HUES64 (cell line): ENCODE data around the gene ZNF26. TPM values are rescaled to one million over a fixed set of nuclear protein-coding genes. Genes with fewer than 3 reads are reported as not detected.
A peak's percentile ranks its signal among the peaks of the same experiment; 100 is the strongest.
"Not testable (repeated sequence)": the region's sequence is repeated elsewhere in the genome, so short reads cannot be mapped to it uniquely, and the experiment has no call there.

Source experiments
- H3K27ac ChIP-seq: 2 replicates; pipeline ENCODE4 v1.7.0; 2013; ENCODE audit warnings: low read depth, low read length, inconsistent platforms
- H3K27me3 ChIP-seq: 2 replicates; pipeline ENCODE4 v1.6.1; 2013; ENCODE audit warnings: mild to moderate bottlenecking, low read length; ENCODE audit not compliant: insufficient read depth
- H3K36me3 ChIP-seq: 2 replicates; pipeline ENCODE4 v1.6.1; 2013; ENCODE audit warnings: mild to moderate bottlenecking, low read length; ENCODE audit not compliant: insufficient read depth
- H3K4me1 ChIP-seq: 2 replicates; pipeline ENCODE4 v1.6.1; 2013; ENCODE audit warnings: mild to moderate bottlenecking, low read length, moderate library complexity; ENCODE audit not compliant: insufficient read depth
- H3K4me3 ChIP-seq: 2 replicates; pipeline ENCODE4 v1.5.1; 2013; ENCODE audit warnings: mild to moderate bottlenecking, low read length, moderate library complexity
- H3K9ac ChIP-seq: 2 replicates; pipeline ENCODE4 v1.6.1; 2013; ENCODE audit warnings: mild to moderate bottlenecking, low read depth, low read length
- H3K9me3 ChIP-seq: 2 replicates; pipeline ENCODE4 v1.6.1; 2013; ENCODE audit warnings: low read depth, low read length; ENCODE audit not compliant: insufficient read depth
- WGBS: fragments of 150-250, 120-280 bp; methylation state at CpG from one replicate; pipeline ENCODE4 v1.1.7; 2013; ENCODE audit warnings: missing lambda C conversion rate; 5-methylcytosine and 5-hydroxymethylcytosine counted together
- polyA plus RNA-seq, 2 experiments: library from polyadenylated mRNA; stranded (reverse); fragments of 50-300 nt; gene quantifications; one replicate each; pipeline ENCODE4 v1.2.3, GENCODE V29; 2013

Gene ZNF26
- 5.2 TPM for polyA plus RNA-seq (2013, experiment 1 of 2)
- 4.2 TPM for polyA plus RNA-seq (2013, experiment 2 of 2)

DNA sequence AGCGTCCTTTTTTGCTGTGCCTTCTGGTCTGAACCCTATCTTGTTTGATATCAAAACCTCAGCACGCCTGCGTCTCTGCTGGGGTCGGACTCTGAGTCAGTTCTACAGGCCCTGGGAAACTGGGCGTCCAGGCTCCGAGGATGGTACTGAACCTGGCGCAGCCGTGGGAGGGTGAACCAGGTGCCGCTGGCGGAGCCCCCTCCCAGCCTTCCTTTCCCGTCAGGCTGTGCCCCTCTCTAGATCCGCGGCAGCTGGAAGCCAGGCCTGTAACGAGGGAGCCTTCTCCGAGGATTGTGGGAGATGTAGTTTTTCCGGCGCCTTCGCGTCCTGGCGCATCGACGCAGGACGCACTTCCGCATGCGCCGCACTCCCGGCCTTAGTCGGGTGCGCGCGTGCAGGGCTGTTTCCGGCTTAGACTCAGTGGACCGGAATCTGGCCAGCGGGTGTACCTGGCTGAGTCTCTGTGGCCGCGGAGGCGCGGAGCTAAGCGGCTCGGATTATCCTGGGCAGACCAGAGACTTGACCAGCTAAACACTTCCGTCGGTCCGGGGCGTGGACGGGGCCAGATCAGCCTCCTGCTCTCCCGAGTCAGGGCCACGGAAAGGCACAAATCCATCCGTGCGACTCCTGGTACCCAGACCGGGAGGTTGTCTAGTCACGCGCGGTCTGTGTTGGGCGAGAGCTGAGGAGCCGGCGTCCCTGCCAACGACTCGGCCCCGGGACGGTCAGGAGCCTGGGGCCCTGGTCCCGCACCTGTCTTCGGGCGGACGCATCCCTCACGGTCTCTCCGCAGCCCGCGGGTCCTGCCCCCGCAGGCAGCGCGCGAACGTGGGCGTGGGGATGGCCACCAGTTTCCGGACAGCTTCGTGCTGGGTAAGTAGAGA lies at the start of gene ZNF26:
ZNF26 (plus strand) TSS at position 367 of the 884 bp plus-strand sequence; CDS start at position 841, 474 bp downstream.
- H3K9ac ChIP-seq = peak within 1 kb of the TSS; percentile 75
- H3K36me3 ChIP-seq = peaks cover 18% of the 10 kb centered on the region; the same call in 1 of the 2 replicates
- H3K4me1 ChIP-seq = no peaks in the 10 kb centered on the region
- H3K9me3 ChIP-seq = peaks cover 70% of the 10 kb centered on the region
- no peak within 1 kb of the TSS for H3K27ac ChIP-seq
- 3% methylated on average over 76 of the region's 76 CpGs for WGBS
- peak within 1 kb of the TSS; percentile 86 for H3K4me3 ChIP-seq
- no peaks in the 10 kb centered on the region for H3K27me3 ChIP-seq

- Histone ChIP-seq H3K36me3 (peaks cover 27% of the 10 kb centered on the region), H3K9me3 (peaks cover 68% of the 10 kb centered on the region)
- H3K4me3 ChIP-seq, H3K27ac ChIP-seq, H3K27me3 ChIP-seq, H3K4me1 ChIP-seq, H3K9ac ChIP-seq: not testable (repeated sequence)
- WGBS = 95% methylated on average over 8 of the region's 8 CpGs
These were observed 49.2 kb upstream of the ZNF26 start for GRCh38 chr12:132936921-132937320.

DNA sequence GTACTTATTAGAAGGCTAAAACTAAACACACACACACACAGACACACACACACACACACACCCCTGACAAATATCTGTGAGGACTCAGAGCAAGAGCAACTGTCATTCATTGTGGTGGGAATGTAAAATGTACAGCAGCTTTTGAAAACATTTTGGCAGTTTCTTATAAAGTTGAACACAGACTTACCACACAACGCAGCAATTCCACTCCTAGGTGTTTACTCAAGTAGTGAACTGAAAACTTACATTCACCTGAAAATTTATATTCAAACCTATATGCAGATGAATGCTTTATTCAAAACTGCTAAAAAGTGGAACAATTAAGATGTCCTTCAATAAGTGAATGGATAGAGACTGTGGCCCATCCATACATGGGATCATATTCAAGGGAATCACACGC lies 48.7 kb upstream of the ZNF26 start:
- Histone ChIP-seq H3K4me1 (no peaks in the 10 kb centered on the region), H3K9me3 (peaks cover 68% of the 10 kb centered on the region), H3K36me3 (peaks cover 27% of the 10 kb centered on the region), H3K9ac (no peak overlapping the region), H3K27ac (no peak overlapping the region), H3K4me3 (no peak overlapping the region), H3K27me3 (no peaks in the 10 kb centered on the region)
- WGBS = 100% methylated on average over 2 of the region's 2 CpGs

DNA sequence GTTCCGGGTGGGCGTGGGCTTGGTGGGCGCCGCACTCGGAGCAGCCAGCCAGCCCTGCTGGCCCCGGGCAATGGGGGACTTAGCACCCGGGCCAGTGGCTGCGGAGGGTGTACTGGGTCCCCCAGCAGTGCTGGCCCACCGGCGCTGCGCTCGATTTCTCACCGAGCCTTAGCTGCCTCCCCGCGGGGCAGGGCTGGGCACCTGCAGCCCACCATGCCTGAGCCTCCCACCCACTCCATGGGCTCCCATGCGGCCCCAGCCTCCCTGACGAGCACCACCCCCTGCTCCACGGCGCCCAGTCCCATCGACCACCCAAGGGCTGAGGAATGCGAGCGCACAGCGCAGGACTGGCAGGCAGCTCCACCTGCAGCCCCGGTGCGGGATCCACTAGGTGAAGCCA lies 47.4 kb upstream of the ZNF26 start:
- Histone ChIP-seq H3K36me3 (peaks cover 30% of the 10 kb centered on the region), H3K9me3 (peaks cover 65% of the 10 kb centered on the region)
- H3K9ac ChIP-seq, H3K27me3 ChIP-seq, H3K27ac ChIP-seq, H3K4me3 ChIP-seq, H3K4me1 ChIP-seq: not testable (repeated sequence)
- 95% methylated on average over 16 of the region's 25 CpGs for WGBS

- Histone ChIP-seq H3K36me3 (peaks cover 44% of the 10 kb centered on the region), H3K27me3 (no peaks in the 10 kb centered on the region), H3K9ac (no peak overlapping the region), H3K9me3 (peaks cover 65% of the 10 kb centered on the region), H3K4me3 (no peak overlapping the region), H3K4me1 (no peaks in the 10 kb centered on the region), H3K27ac (no peak overlapping the region)
- WGBS = 96% methylated on average over 15 of the region's 15 CpGs
These were observed 46.0 kb upstream of the ZNF26 start for GRCh38 chr12:132940071-132940719.

GRCh38 chr12:132941336-132941954 lies 44.7 kb upstream of the ZNF26 start:
- Histone ChIP-seq H3K4me3 (no peak overlapping the region), H3K9ac (no peak overlapping the region), H3K27ac (no peak overlapping the region), H3K36me3 (peaks cover 53% of the 10 kb centered on the region), H3K9me3 (peaks cover 70% of the 10 kb centered on the region), H3K4me1 (no peaks in the 10 kb centered on the region), H3K27me3 (no peaks in the 10 kb centered on the region)
- WGBS = 97% methylated on average over 34 of the region's 34 CpGs

- H3K27me3 ChIP-seq = no peaks in the 10 kb centered on the region
- H3K4me3 ChIP-seq = no peak overlapping the region
- peaks cover 66% of the 10 kb centered on the region for H3K9me3 ChIP-seq
- H3K27ac ChIP-seq = no peak overlapping the region
- H3K4me1 ChIP-seq = no peaks in the 10 kb centered on the region
- WGBS = 95% methylated on average over 13 of the region's 13 CpGs
- H3K9ac ChIP-seq = no peak overlapping the region
- peaks cover 58% of the 10 kb centered on the region for H3K36me3 ChIP-seq
These were observed 43.6 kb upstream of the ZNF26 start for GRCh38 chr12:132942611-132943010.

GRCh38 chr12:132945806-132946205 lies 40.4 kb upstream of the ZNF26 start:
- no peak overlapping the region for H3K9ac ChIP-seq
- H3K27me3 ChIP-seq = no peaks in the 10 kb centered on the region
- H3K27ac ChIP-seq = no peak overlapping the region
- no peaks in the 10 kb centered on the region for H3K4me1 ChIP-seq
- H3K4me3 ChIP-seq = no peak overlapping the region
- H3K36me3 ChIP-seq = peaks cover 65% of the 10 kb centered on the region
- H3K9me3 ChIP-seq = peaks cover 87% of the 10 kb centered on the region
- WGBS = 95% methylated on average over 9 of the region's 9 CpGs

DNA sequence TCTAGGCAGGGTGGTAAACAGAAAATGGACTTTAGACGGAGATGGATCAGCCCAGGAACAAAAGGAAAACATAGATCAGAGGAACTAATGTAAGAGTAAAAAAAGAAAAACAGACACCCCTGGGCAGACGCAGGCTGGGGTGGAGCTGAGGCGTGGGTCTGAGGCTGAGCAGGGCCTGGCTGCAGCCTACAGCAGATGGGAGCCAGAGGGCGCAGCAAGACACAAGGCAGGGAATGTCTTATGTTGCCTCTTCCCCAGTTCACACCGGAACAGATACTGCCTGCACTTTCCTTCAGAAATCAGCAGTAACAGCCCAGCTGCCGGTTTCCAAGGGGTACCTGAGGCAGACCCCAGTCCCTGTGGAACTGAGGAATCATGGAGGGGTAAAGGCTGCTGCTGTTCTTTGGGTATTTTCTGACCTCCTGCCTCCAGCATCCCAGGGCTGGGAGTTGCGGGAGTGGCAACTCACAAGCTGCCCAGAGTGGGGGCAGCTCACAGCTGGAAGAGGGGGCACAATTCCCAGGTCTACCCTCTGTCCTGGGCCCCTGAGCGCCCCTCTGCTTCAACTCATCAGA lies 39.8 kb upstream of the ZNF26 start:
- no peaks in the 10 kb centered on the region for H3K4me1 ChIP-seq
- H3K27ac ChIP-seq = no peak overlapping the region
- H3K36me3 ChIP-seq = peaks cover 60% of the 10 kb centered on the region
- WGBS = 96% methylated on average over 8 of the region's 8 CpGs
- peaks cover 87% of the 10 kb centered on the region for H3K9me3 ChIP-seq
- no peaks in the 10 kb centered on the region for H3K27me3 ChIP-seq
- no peak overlapping the region for H3K4me3 ChIP-seq
- H3K9ac ChIP-seq = no peak overlapping the region

GRCh38 chr12:132948146-132949066 lies 37.8 kb upstream of the ZNF26 start:
- Histone ChIP-seq H3K27me3 (no peaks in the 10 kb centered on the region), H3K4me1 (no peaks in the 10 kb centered on the region), H3K4me3 (no peak overlapping the region), H3K27ac (no peak overlapping the region), H3K9me3 (peaks cover 86% of the 10 kb centered on the region), H3K36me3 (peaks cover 39% of the 10 kb centered on the region), H3K9ac (no peak overlapping the region)
- WGBS = 95% methylated on average over 29 of the region's 29 CpGs
